Stimulated activated CD8-positive, alpha-beta memory T cell treated with anti-CD3 and anti-CD28 coated beads, Interleukin-12 subunit alpha, Interleukin-12 subunit beta, amount 100 ng/mL, for 4 hours (primary cell): ENCODE data around the gene ZNF226.
A peak's percentile ranks its signal among the peaks of the same experiment; 100 is the strongest.
"Not testable (repeated sequence)": the region's sequence is repeated elsewhere in the genome, so short reads cannot be mapped to it uniquely, and the experiment has no call there.

ENCODE experiments used
- DNase-seq: peaks from one replicate; pipeline ENCODE4 v3.0.0-alpha.2; 2020; ENCODE audit warnings: low read depth

ZNF226 gene

GRCh38 chr19:44164673-44165512 lies at the start of gene ZNF226:
Gene ZNF226, plus strand, starts transcription at chr19:44165100. Its CDS starts 4,981 bp downstream, at chr19:44170081.
- peak; percentile 67 for DNase-seq

- not testable (repeated sequence) for DNase-seq
These were observed 43.7 kb upstream of the ZNF226 start for GRCh38 chr19:44121162-44121561.

GRCh38 chr19:44131955-44132354 lies 32.9 kb upstream of the ZNF226 start:
- DNase-seq: no peak

GRCh38 chr19:44141191-44142058 lies 23.5 kb upstream of the ZNF226 start, which contains the start of gene ZNF234:
Gene ZNF234, plus strand, starts transcription at chr19:44141554. Its CDS starts 3,079 bp downstream, at chr19:44144633.
- peak; percentile 59 for DNase-seq

- DNase-seq: no peak
These were observed 22.9 kb upstream of the ZNF226 start for GRCh38 chr19:44142059-44142433.

- DNase-seq: no peak
These were observed 15.1 kb upstream of the ZNF226 start for GRCh38 chr19:44149776-44150175.

- no peak for DNase-seq
These were observed 13.4 kb upstream of the ZNF226 start for GRCh38 chr19:44151491-44151890.

- no peak for DNase-seq
These were observed 8.4 kb upstream of the ZNF226 start for GRCh38 chr19:44156475-44156874.

- DNase-seq: no peak
These were observed 1.1 kb upstream of the ZNF226 start for GRCh38 chr19:44163789-44164188.

GRCh38 chr19:44164327-44164672 lies 600 bp upstream of the ZNF226 start:
- no peak for DNase-seq

- DNase-seq: not testable (repeated sequence)
These were observed 5.8 kb downstream of the ZNF226 start for GRCh38 chr19:44170660-44171059.

- no peak for DNase-seq
These were observed 11.7 kb downstream of the ZNF226 start for GRCh38 chr19:44176590-44176989.

GRCh38 chr19:44180968-44181367 lies 16.1 kb downstream of the ZNF226 start:
- DNase-seq: no peak

- no peak for DNase-seq
These were observed 17.2 kb downstream of the ZNF226 start for GRCh38 chr19:44182145-44182544.

- no peak for DNase-seq
These were observed 25.1 kb downstream of the ZNF226 start for GRCh38 chr19:44190020-44190419.

GRCh38 chr19:44192127-44192526 lies 27.2 kb downstream of the ZNF226 start:
- no peak for DNase-seq

GRCh38 chr19:44196772-44197171 lies 31.9 kb downstream of the ZNF226 start:
- no peak for DNase-seq

GRCh38 chr19:44202470-44202869 lies 37.6 kb downstream of the ZNF226 start:
- no peak for DNase-seq

- DNase-seq: no peak
These were observed 38.1 kb downstream of the ZNF226 start for GRCh38 chr19:44202974-44203373.

- DNase-seq: not testable (repeated sequence)
These were observed 39.0 kb downstream of the ZNF226 start for GRCh38 chr19:44203877-44204276.

GRCh38 chr19:44204772-44205171 lies 39.9 kb downstream of the ZNF226 start:
- DNase-seq: no peak

GRCh38 chr19:44207126-44207803 lies 42.4 kb downstream of the ZNF226 start:
- DNase-seq: peak; percentile 62
